GM12874 (cell line): ENCODE results near the gene CCR8.

Experiments used
- TF ChIP-seq, protein P1 (sequence below): IDR thresholded peaks from 2 replicates; pipeline ENCODE4 v1.5.1; 2011; ENCODE audit warnings: low read depth, mild to moderate bottlenecking, control low read depth, low read length, moderate library complexity; ENCODE audit not compliant: insufficient read depth

CCR8 gene

DNA sequence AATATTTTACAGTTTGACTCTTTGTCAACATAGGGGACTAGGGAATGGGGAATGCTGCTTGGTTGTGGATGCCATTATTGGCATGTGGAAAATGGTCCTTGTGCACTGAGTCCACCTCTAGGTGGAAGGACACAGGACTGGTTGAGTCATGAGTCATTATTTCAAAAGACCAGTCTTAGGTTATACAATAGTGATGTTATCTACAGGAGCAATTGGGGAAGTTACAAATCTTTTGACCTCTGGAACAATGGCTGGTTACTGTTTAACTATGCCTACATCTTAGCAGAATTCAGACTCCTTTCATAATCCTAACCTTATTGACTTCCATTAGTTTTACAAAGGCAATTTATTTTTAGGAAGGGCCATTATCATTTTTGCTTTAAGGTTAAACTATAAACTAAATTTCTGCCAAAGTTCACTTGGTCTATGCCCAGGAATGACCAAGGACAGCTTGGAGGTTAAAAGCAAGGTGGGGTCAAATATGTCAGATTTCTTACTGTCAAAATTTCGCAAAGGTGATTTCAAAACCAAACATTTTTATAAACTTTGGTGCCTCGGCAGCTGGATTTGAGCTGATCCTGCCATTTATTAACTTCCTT, 11.8 kb upstream of the CCR8 start:
- TF ChIP-seq, protein P1, sequence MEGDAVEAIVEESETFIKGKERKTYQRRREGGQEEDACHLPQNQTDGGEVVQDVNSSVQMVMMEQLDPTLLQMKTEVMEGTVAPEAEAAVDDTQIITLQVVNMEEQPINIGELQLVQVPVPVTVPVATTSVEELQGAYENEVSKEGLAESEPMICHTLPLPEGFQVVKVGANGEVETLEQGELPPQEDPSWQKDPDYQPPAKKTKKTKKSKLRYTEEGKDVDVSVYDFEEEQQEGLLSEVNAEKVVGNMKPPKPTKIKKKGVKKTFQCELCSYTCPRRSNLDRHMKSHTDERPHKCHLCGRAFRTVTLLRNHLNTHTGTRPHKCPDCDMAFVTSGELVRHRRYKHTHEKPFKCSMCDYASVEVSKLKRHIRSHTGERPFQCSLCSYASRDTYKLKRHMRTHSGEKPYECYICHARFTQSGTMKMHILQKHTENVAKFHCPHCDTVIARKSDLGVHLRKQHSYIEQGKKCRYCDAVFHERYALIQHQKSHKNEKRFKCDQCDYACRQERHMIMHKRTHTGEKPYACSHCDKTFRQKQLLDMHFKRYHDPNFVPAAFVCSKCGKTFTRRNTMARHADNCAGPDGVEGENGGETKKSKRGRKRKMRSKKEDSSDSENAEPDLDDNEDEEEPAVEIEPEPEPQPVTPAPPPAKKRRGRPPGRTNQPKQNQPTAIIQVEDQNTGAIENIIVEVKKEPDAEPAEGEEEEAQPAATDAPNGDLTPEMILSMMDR, result no peak

DNA sequence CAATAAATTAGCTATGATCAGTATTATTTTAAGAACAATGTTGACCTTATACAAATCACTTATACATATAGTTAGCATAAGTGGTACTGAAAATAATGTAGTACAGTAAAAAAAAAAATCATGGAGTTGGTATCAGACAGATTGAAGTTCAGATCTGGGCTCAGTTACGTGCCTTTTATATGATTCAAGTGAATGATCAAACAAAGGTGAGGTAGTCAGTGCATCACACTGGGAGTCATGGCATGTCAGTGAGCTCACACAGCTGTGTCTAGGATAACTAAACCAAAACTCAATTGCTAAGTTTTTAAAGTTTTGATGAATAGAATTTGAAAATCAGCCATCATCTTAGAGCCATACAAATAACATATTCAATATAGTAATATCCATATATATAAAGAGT, 11.2 kb upstream of the CCR8 start:
- TF ChIP-seq, protein P1, result no peak

DNA sequence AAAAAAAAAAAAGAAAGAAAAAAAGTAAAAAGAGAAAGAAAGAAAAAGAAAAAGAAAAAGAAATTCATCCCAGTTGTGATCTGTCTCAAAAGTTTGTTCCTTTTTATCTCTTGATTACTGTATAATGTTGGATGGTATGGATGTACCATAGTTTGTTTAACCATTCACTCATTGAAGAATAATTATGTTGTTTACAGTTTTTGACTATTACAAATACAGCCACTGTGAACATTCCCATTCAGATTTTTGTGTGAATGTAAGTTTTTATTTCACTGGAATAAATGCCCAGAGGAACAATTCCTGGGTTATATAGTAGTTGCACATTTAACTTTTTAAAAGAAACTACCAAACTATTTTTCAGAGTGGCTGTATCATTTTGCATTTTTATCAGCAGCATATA, 10.3 kb upstream of the CCR8 start:
- TF ChIP-seq, protein P1, result no peak

DNA sequence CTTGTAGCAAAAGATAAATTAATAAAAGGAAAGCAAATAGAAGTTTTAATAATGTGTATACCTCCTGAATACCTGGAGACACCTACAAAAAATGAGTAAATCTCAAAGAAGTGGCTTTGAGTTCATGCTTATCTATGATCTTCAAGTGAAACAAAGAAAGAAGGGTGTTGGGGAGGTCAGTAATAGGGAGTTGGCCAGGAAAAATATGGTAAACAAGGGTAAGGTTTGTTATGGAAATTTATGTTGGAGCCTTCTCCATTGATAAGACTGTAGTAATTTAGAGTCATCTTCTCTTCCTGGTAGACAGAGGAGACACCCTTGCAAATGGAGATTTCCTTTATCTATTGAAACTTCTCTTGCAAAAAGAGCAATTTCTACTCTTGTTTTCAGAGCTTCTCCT, 6.6 kb upstream of the CCR8 start:
- TF ChIP-seq, protein P1, result no peak

DNA sequence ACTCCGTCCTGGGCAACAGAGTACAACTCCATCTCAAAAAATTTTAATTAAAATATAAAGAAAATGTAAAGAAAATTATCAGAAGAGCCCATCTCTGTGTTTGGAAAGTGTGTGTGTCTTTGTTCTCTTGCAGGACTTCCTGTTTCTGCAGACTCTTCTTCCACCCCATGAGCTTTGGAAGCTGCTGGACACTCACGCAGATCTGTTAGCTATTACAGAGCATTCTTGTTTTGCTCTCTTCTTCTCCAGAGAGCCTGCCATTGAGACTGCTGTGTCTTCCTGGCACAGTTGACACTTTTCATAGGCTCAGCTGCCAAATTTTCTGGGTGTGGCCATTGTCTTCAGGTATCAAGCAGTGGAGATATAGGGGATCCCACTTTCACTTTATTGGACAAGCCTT, 6.0 kb upstream of the CCR8 start:
- TF ChIP-seq, protein P1, result no peak

DNA sequence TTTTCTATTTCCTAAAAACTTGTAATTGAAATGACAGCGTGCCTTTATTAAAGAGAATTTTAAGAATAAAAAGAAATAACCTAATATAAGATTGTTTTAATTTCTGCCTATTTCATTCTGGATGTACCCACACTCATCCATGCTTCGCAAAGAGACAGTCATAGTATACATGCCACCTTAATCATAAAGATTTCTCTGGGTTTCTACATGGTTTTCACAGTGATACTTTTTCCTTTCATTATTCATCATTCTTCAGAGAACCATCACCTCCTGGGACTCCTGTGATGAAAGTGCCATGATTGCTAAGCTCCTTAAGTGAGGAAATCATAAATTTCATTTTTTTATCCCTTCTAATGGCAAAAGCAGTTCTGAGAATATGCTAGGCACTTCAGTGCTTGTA, 4.3 kb upstream of the CCR8 start:
- TF ChIP-seq, protein P1, result no peak

DNA sequence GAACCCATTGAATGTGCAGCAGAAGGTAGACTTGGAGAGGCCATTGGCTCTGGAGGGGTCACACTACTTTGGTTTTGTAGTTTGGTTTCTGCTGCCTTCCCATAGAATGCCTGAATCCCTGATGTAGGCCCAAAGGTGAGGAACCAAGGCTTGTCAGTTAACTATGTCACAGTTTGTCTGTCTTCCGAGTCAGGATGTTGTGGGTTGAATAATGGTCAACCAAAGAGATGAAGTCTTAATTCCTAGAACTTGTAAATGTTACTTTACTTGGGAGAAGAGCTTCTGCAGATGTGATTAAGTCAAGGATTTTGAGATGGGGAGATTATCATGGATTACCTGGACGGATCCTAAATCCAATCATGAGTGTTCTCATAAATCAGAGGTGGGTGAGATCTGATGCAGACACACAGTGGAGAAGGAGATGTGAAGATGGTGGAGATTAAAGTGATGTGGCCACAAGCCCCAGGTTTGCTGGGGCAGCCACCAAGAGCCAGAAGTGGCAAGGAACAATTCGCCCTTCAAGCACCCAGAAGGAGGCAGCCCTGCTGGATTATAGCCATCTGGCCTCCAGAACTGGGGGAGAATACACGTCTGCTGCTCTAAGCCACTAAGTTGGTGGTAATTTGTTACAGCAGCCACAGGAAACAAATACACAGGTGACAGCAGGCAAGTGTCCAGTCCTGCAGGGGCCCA, 2.3 kb upstream of the CCR8 start:
- TF ChIP-seq, protein P1, result no peak
